ENCODE measurements around the gene DNAJC12.

DNA sequence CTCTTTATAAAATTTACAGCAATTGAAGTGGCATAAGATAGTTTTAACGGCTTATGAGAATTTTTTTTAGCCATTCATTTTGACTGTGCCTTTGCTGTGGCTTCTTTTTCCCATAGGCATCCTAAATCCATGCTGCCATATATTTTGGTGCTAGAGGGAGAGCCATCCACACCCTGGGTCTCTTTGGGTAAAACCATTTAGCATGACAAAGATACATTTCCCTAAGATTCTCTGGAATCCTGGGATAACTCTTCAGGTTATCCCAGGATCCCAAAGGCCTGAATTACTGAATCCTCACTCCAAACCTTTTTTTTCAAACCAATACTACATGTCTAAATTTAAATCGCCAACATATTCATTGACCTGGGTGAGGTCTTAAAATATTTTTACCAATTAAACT lies 28.9 kb downstream of the DNAJC12 start:
- TF ChIP-seq, protein P1, sequence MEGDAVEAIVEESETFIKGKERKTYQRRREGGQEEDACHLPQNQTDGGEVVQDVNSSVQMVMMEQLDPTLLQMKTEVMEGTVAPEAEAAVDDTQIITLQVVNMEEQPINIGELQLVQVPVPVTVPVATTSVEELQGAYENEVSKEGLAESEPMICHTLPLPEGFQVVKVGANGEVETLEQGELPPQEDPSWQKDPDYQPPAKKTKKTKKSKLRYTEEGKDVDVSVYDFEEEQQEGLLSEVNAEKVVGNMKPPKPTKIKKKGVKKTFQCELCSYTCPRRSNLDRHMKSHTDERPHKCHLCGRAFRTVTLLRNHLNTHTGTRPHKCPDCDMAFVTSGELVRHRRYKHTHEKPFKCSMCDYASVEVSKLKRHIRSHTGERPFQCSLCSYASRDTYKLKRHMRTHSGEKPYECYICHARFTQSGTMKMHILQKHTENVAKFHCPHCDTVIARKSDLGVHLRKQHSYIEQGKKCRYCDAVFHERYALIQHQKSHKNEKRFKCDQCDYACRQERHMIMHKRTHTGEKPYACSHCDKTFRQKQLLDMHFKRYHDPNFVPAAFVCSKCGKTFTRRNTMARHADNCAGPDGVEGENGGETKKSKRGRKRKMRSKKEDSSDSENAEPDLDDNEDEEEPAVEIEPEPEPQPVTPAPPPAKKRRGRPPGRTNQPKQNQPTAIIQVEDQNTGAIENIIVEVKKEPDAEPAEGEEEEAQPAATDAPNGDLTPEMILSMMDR (IDR thresholded peaks at IDR 0.05): no peak
- TF ChIP-seq EZH2phosphoT487 (IDR thresholded peaks at IDR 0.05): no peak
